Fibroblast of villous mesenchyme (primary cell): ENCODE measurements around the gene IL13RA1. TPM values are rescaled to one million over a fixed set of nuclear protein-coding genes. Genes with fewer than 3 reads are reported as not detected.

Source experiments
- DNase-seq: peaks from one replicate; pipeline ENCODE4 v3.0.0-alpha.2; 2010; ENCODE audit warnings: low read depth
- H3K4me3 ChIP-seq: 2 replicates; pipeline ENCODE4 v1.5.1; 2011; ENCODE audit warnings: low read depth, mild to moderate bottlenecking, low read length
- CTCF ChIP-seq: IDR thresholded peaks from 2 replicates; pipeline ENCODE4 v1.5.1; 2012; ENCODE audit warnings: low read depth, mild to moderate bottlenecking, low read length; ENCODE audit not compliant: insufficient read depth
- total RNA-seq: library from RNA; depleted of rRNA; stranded (reverse); fragments of >200 nt; gene quantifications from 2 replicates; pipeline ENCODE4 v1.2.3, GENCODE V29; 2012

Gene IL13RA1
- total RNA-seq, result 51.5 and 61.3 TPM in 2 replicates

- peak; percentile 85 for DNase-seq
- H3K4me3 ChIP-seq, result peak within 1 kb of the TSS; percentile 66
These were observed at the start of gene IL13RA1 for GRCh38 chrX:118726887-118727685. TSS of gene IL13RA1 (plus strand) at chrX:118727606. CDS start at chrX:118727639, 33 bp downstream.

DNA sequence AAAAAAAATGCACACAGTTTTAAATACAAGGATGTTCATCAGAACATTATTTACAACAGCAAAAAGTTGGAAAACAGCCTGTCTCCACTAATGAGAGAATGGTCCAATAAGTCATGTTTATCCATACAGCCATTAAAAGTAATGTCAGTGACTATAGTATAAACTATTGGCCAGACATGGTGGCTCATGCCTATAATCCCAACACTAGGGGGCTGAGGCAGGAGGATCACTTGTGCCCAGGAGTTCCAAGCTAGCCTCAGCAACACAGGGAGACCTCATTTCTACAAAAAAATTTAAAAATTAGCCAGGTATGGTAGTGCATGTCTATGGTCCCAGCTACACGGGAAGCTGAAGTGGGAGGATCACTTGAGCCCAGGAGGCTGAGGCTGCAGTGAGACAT, 48.1 kb upstream of the IL13RA1 start:
- no peak overlapping the region for H3K4me3 ChIP-seq
- DNase-seq, result no peak
- no peak for TF ChIP-seq CTCF

More at GRCh38 chrX:118726887-118727685, at the start of gene IL13RA1:
- TF ChIP-seq CTCF, result no peak

DNA sequence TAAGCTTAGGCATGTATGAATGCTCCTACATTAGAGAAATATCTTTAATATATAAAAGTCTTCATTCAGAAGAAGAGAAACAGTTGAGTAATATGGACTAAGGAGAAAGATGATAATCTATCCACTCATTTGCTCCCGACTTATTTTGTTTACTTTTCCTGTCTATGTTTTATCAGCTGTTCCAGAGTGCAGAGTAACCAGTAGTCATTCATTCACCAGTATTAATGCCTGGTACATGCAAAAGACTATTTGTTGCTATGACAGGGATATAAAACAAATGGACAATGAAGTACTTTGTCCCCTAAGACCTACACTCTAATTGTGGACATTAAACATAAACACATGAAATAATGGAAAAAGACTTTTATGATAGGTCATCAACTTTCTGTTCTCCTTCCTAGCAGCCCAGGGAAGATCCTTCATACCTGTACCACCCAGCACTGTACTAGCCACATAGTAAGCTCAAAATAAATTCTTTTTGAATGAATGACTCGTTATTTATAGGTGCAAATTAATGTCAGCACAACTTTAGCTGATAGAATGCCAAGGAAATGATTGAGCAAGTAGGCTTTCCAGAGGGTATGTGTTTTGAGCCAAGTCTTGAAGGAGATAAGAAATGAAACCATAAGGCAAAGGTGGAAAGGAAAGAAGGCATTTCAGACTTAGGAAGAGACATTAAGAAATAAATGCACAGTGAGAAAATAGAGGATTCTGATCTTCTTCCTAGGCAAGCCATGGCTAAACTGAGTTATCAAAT, 45.0 kb upstream of the IL13RA1 start:
- DNase-seq, result peak; percentile 4
- H3K4me3 ChIP-seq, result no peak overlapping the region
- no peak for TF ChIP-seq CTCF

DNA sequence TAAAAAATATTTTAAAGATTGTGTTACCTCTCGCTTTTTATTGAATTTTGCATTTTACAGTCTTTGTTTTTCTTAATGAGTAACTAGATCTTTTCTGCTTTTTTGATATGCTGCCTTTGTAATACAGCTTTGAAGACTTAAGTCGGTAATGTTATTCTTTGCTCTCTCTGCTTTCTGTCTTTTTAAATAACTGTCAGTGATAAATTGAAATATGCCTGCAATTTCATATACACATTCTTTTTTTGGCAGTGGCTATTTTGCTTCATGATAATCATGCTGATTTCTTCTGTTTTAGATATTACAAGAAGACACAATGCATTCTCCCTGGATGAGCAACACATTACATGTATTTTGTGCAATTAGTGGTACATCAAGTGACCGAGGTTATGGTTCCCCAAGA, 42.0 kb upstream of the IL13RA1 start:
- no peak for DNase-seq
- H3K4me3 ChIP-seq, result no peak overlapping the region
- no peak for TF ChIP-seq CTCF

DNA sequence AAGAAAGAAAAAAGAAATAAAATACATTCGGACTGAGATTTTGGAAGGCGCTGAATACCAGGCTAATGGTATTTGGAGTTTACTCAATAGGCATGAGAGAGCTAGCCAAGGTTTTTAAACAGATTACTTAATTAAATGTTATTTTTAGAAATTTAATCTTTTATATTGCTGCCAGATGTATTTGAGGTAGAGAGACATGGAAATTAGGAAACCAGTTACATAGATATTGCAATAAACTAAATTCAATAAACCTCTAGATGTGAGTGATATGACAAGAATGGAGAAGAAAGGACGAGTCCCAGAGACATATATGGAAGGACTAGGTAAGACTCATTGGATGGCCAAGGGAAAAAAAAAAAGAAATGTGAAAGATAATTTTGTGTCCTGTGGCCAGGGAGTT, 38.5 kb upstream of the IL13RA1 start:
- TF ChIP-seq CTCF, result no peak
- no peak for DNase-seq
- no peak overlapping the region for H3K4me3 ChIP-seq

- TF ChIP-seq CTCF, result no peak
- no peak overlapping the region for H3K4me3 ChIP-seq
- no peak for DNase-seq
These were observed 33.6 kb upstream of the IL13RA1 start for GRCh38 chrX:118693843-118694242.
